ENCODE measurements around the gene AGTRAP. TPM values are rescaled to one million over a fixed set of nuclear protein-coding genes. Genes with fewer than 3 reads are reported as not detected.
A peak's percentile ranks its signal among the peaks of the same experiment; 100 is the strongest.

Gene AGTRAP
- total and polyA plus RNA-seq, 9 of the 15 experiments (the other 6 are each of a cell fraction or from before 2014, with no cell fraction given) = 26.8 to 105 (median 57.5) TPM

GRCh38 chr1:11719313-11720032 lies 16.5 kb upstream of the AGTRAP start:
- peak; percentile 91 for FAIRE-seq
- DNase-seq (ENCODE audit: extremely low read depth in 1 of 4, low spot score in 3 of 4) = peak; percentile 71 to 85 (median 77)
- no peaks in the 10 kb centered on the region for H3K9me3 ChIP-seq (replicated peaks; ENCODE audit: control insufficient read depth, insufficient read depth, low read depth, low read length)
- no peaks in the 10 kb centered on the region for H4K20me1 ChIP-seq (replicated peaks; ENCODE audit: control insufficient read depth, insufficient read depth, low read length)
- in situ Hi-C loops (cut with MboI) = loop anchor here (5.0 kb wide), 2 partner anchors 62 to 672 kb away; partner anchors contain the start of gene MASP2
- H3K27me3 ChIP-seq (ENCODE audit: control insufficient read depth in 2 of 2, insufficient read depth in 2 of 2, low read length in 2 of 2) = peaks cover 19 to 25% of the 10 kb centered on the region in 2 experiments; a peak in 4 of 5 replicates
- intact Hi-C loops (cut with micrococcal nuclease) = loop anchor here (1.0 to 10.0 kb wide), 3 partner anchors 30 to 685 kb away; no protein-coding TSS in a partner anchor
- H3K9ac ChIP-seq (ENCODE audit: insufficient read depth in 1 of 2, low read depth in 2 of 2, low read length in 2 of 2) = peak overlapping the region in 1 of 2 experiments; percentile 87; a peak in 2 of 4 replicates
- H3K4me3 ChIP-seq = no peak overlapping the region
- no peaks in the 10 kb centered on the region for H3K79me2 ChIP-seq (ENCODE audit: control insufficient read depth, insufficient read depth, low read length)
- ChIA-PET POLR2A (interaction anchor here (0.6 to 1.6 kb wide), 12 partner anchors 9 to 82 kb away, joined by 3 to 6 read pairs (median 4); partner anchors contain the start of genes AGTRAP and FBXO6), CTCF (ENCODE audit: low intra/inter-chr PET ratio) (interaction anchor here (0.6 to 3.7 kb wide), 9 partner anchors 30 to 221 kb away, joined by 3 to 52 read pairs (median 3); partner anchors contain the start of gene FBXO6)
- WGBS (ENCODE audit: insufficient coverage, low coverage, missing lambda C conversion rate) = 19% methylated on average over 44 of the region's 44 CpGs
- peaks cover 4 to 13% of the 10 kb centered on the region in 2 experiments; a peak in 4 of 5 replicates for H3K4me1 ChIP-seq (replicated peaks in 1 of 2; ENCODE audit: control insufficient read depth in 2 of 2, insufficient read depth in 2 of 2, low read length in 2 of 2)
- H3K4me2 ChIP-seq (ENCODE audit: insufficient read depth, low read length) = peak overlapping the region; percentile 67
- no TSS peak for BruUV-seq (replicated peaks)
- ATAC-seq = peak; percentile 79
- no peaks in the 10 kb centered on the region for H3K36me3 ChIP-seq (ENCODE audit: control insufficient read depth, insufficient read depth, low read length)
- H2AFZ ChIP-seq (ENCODE audit: low read depth, low read length) = peak overlapping the region; percentile 86
- H3K9me1 ChIP-seq (ENCODE audit: control insufficient read depth, insufficient read depth, low read length) = no peaks in the 10 kb centered on the region
- H3K27ac ChIP-seq (ENCODE audit: extremely low read depth, low read depth, low read length) = no peak overlapping the region
- TF ChIP-seq ZNF511 (CRISPR knock-in tag; IDR thresholded peaks at IDR 0.05) (peak; percentile 61; the same call in 1 of the 2 replicates), ZNF134 (CRISPR knock-in tag; conservative IDR thresholded peaks at IDR 0.05) (no peak), STAG1 (CRISPR knock-in tag; IDR thresholded peaks at IDR 0.05; ENCODE audit: borderline replicate concordance) (peak; percentile 83; the same call in 1 of the 2 replicates), SP2 (IDR thresholded peaks at IDR 0.05; ENCODE audit: extremely low read depth, low read depth, low read length, poor library complexity, severe bottlenecking) (no peak), CC2D1A (IDR thresholded peaks at IDR 0.05) (peak; percentile 91), NCOA4 (IDR thresholded peaks at IDR 0.05; ENCODE audit: partially characterized antibody) (no peak), ATF6 (CRISPR knock-in tag; IDR thresholded peaks at IDR 0.05) (no peak), ELF1 (tag; IDR thresholded peaks at IDR 0.05) (no peak), ARID3B (CRISPR knock-in tag; IDR thresholded peaks at IDR 0.05; ENCODE audit: borderline replicate concordance) (0 out of 2 replicates have a peak, but pooled peaks have one; percentile 6), SMC3 (conservative IDR thresholded peaks at IDR 0.05; ENCODE audit: insufficient read depth, low read depth, low read length) (peak; percentile 95), ESRRA (IDR thresholded peaks at IDR 0.05; ENCODE audit: borderline replicate concordance, low read depth) (peak; percentile 38; the same call in 1 of the 2 replicates), CREB5 (CRISPR knock-in tag; IDR thresholded peaks at IDR 0.05) (no peak), HES1 (IDR thresholded peaks at IDR 0.05; ENCODE audit: low read depth) (no peak), RBM25 (IDR thresholded peaks at IDR 0.05; ENCODE audit: low read depth, low read length, severe bottlenecking) (no peak)
